CD8-positive, alpha-beta memory T cell (primary cell): ENCODE results near the gene PPP1R12B. TPM values are rescaled to one million over a fixed set of nuclear protein-coding genes. Genes with fewer than 3 reads are reported as not detected.
A peak's percentile ranks its signal among the peaks of the same experiment; 100 is the strongest.
"Not testable (repeated sequence)": the region's sequence is repeated elsewhere in the genome, so short reads cannot be mapped to it uniquely, and the experiment has no call there.

ENCODE experiments used
- CTCF ChIA-PET: fragments of 350-600 bp; sonication (Branson Sonifier 250); formaldehyde crosslinking; loops from one replicate; lab custom pipeline; 2021; ENCODE audit warnings: antibody characterized with exemption; lab: Charles Lee
- POLR2A ChIA-PET: fragments of 350-600 bp; sonication (Branson Sonifier 250); formaldehyde crosslinking; loops from one replicate; lab custom pipeline; 2021; ENCODE audit warnings: antibody characterized with exemption; lab: Charles Lee
- DNase-seq, 5 donors: peaks; one replicate each; pipeline versions ENCODE4 v3.0.0 to v3.0.0-alpha.2; 2020 to 2022; ENCODE audit warnings: mixed read lengths in 1 of 5
- H3K27ac ChIP-seq: one replicate; pipeline ENCODE4 v1.7.0; 2013; ENCODE audit warnings: low read depth, mild to moderate bottlenecking, low read length, moderate library complexity
- H3K27me3 ChIP-seq: 2 replicates; pipeline ENCODE4 v1.7.0; 2013; ENCODE audit warnings: low read length, mild to moderate bottlenecking; ENCODE audit not compliant: insufficient read depth, poor library complexity, severe bottlenecking
- H3K36me3 ChIP-seq: 2 replicates; pipeline ENCODE4 v1.7.0; 2013; ENCODE audit warnings: mild to moderate bottlenecking, low read length, moderate library complexity; ENCODE audit not compliant: insufficient read depth
- H3K4me1 ChIP-seq: 2 replicates; pipeline ENCODE4 v1.7.0; 2013; ENCODE audit warnings: mild to moderate bottlenecking, low read length, moderate library complexity; ENCODE audit not compliant: insufficient read depth
- H3K4me3 ChIP-seq: 2 replicates; pipeline ENCODE4 v1.7.0; 2013; ENCODE audit warnings: mild to moderate bottlenecking, low read length
- H3K9me3 ChIP-seq: 2 replicates; pipeline ENCODE4 v1.7.0; 2013; ENCODE audit warnings: mild to moderate bottlenecking, low read length
- H3K27ac Mint-ChIP-seq, 8 donors: one replicate each; pipeline ENCODE4 v1.8.0; 2020 to 2021; ENCODE audit warnings: mixed read lengths in 8 of 8, mild to moderate bottlenecking in 6 of 8, inconsistent platforms in 3 of 8, moderate library complexity in 3 of 8
- H3K27me3 Mint-ChIP-seq, 2 donors: one replicate each; pipeline ENCODE4 v1.8.0; 2020 to 2021; ENCODE audit warnings: mixed read lengths in 2 of 2, mild to moderate bottlenecking in 1 of 2, moderate library complexity in 1 of 2
- H3K36me3 Mint-ChIP-seq, 3 donors: one replicate each; pipeline ENCODE4 v1.8.0; 2020 to 2021; ENCODE audit warnings: mixed read lengths in 3 of 3, inconsistent platforms in 1 of 3, mild to moderate bottlenecking in 1 of 3
- H3K4me1 Mint-ChIP-seq, 3 donors: one replicate each; pipeline ENCODE4 v1.8.0; 2020 to 2021; ENCODE audit warnings: mixed read lengths in 3 of 3, inconsistent platforms in 1 of 3, mild to moderate bottlenecking in 1 of 3
- H3K4me3 Mint-ChIP-seq, 7 donors: one replicate each; pipeline ENCODE4 v1.8.0; 2020 to 2021; ENCODE audit warnings: mixed read lengths in 7 of 7, mild to moderate bottlenecking in 6 of 7, moderate library complexity in 4 of 7, inconsistent platforms in 2 of 7
- H3K9me3 Mint-ChIP-seq, 5 donors: one replicate each; pipeline ENCODE4 v1.8.0; 2020 to 2022; ENCODE audit warnings: mixed read lengths in 5 of 5, mild to moderate bottlenecking in 3 of 5, moderate library complexity in 2 of 5, inconsistent platforms in 1 of 5
- polyA plus RNA-seq: library from polyadenylated mRNA; unstranded; fragments of 300-500 nt; fragmentation: Illumina TruSeq; gene quantifications from one replicate; pipeline ENCODE4 v1.2.3, GENCODE V29; 2021
- total RNA-seq, 2 experiments: library from RNA; stranded (reverse); gene quantifications; one replicate each; pipeline ENCODE4 v1.2.3, GENCODE V29; 2021

Gene PPP1R12B
- total and polyA plus RNA-seq, 3 experiments from 2014 or later, result 11.7 to 13.1 (median 11.9) TPM

- H3K4me3 Mint-ChIP-seq, H3K36me3 Mint-ChIP-seq, H3K27me3 Mint-ChIP-seq, H3K36me3 ChIP-seq, H3K4me3 ChIP-seq, POLR2A ChIA-PET, H3K27ac ChIP-seq, H3K9me3 ChIP-seq, H3K9me3 Mint-ChIP-seq, H3K27me3 ChIP-seq, H3K4me1 Mint-ChIP-seq, H3K4me1 ChIP-seq: not testable (repeated sequence)
- CTCF ChIA-PET, result interaction anchor here (1.3 to 1.8 kb wide), 2 partner anchors 108 to 255 kb away, joined by 4 to 10 read pairs; no protein-coding TSS in a partner anchor
- H3K27ac Mint-ChIP-seq, result peak overlapping the region in 1 of 8 donors; percentile 32
- DNase-seq, result peak in 1 of 5 donors; percentile 3
Observed at GRCh38 chr1:202464153-202464742, 115.7 kb downstream of the PPP1R12B start.

GRCh38 chr1:202465644-202466270 is 117.3 kb downstream of the PPP1R12B start:
- not testable (repeated sequence) for H3K4me1 Mint-ChIP-seq

GRCh38 chr1:202466339-202466738 is 117.8 kb downstream of the PPP1R12B start:
- H3K9me3 ChIP-seq, H3K27ac ChIP-seq, POLR2A ChIA-PET, H3K4me1 ChIP-seq, H3K4me1 Mint-ChIP-seq, H3K4me3 ChIP-seq, H3K4me3 Mint-ChIP-seq, H3K36me3 ChIP-seq, H3K27me3 ChIP-seq, DNase-seq, H3K36me3 Mint-ChIP-seq, H3K27me3 Mint-ChIP-seq, H3K9me3 Mint-ChIP-seq: not testable (repeated sequence)
- CTCF ChIA-PET, result interaction anchor here (1.1 kb wide), 1 partner anchor 160 kb away, joined by 3 read pairs; no protein-coding TSS in a partner anchor
- peak overlapping the region in 2 of 8 donors; percentile 34 to 47 for H3K27ac Mint-ChIP-seq

More at GRCh38 chr1:202465644-202466270, 117.3 kb downstream of the PPP1R12B start:
- H3K4me1 ChIP-seq, POLR2A ChIA-PET, H3K27me3 Mint-ChIP-seq, H3K36me3 Mint-ChIP-seq, DNase-seq, H3K27ac Mint-ChIP-seq, H3K27me3 ChIP-seq, H3K4me3 ChIP-seq, H3K36me3 ChIP-seq, H3K27ac ChIP-seq, H3K9me3 ChIP-seq, H3K9me3 Mint-ChIP-seq, H3K4me3 Mint-ChIP-seq: not testable (repeated sequence)
- CTCF ChIA-PET, result interaction anchor here (1.1 kb wide), 1 partner anchor 161 kb away, joined by 3 read pairs; no protein-coding TSS in a partner anchor

GRCh38 chr1:202467381-202467780 is 118.9 kb downstream of the PPP1R12B start:
- H3K4me3 ChIP-seq, H3K27ac Mint-ChIP-seq, H3K27ac ChIP-seq, H3K4me1 Mint-ChIP-seq, H3K36me3 ChIP-seq, H3K4me1 ChIP-seq, H3K27me3 ChIP-seq, H3K4me3 Mint-ChIP-seq, CTCF ChIA-PET, H3K9me3 Mint-ChIP-seq, POLR2A ChIA-PET, H3K27me3 Mint-ChIP-seq, H3K9me3 ChIP-seq, DNase-seq: not testable (repeated sequence)
- peaks cover 0 to 13% (median 8%) of the 10 kb centered on the region in 3 donors for H3K36me3 Mint-ChIP-seq

- H3K36me3 Mint-ChIP-seq, result peaks cover 0 to 15% (median 12%) of the 10 kb centered on the region in 3 donors
- H3K4me1 ChIP-seq, H3K9me3 ChIP-seq, H3K27ac ChIP-seq, DNase-seq, H3K36me3 ChIP-seq, H3K27ac Mint-ChIP-seq, H3K4me3 Mint-ChIP-seq, H3K4me1 Mint-ChIP-seq, CTCF ChIA-PET, H3K27me3 Mint-ChIP-seq, H3K4me3 ChIP-seq, POLR2A ChIA-PET, H3K9me3 Mint-ChIP-seq, H3K27me3 ChIP-seq: not testable (repeated sequence)
Observed at GRCh38 chr1:202468695-202469094, 120.2 kb downstream of the PPP1R12B start.

GRCh38 chr1:202469123-202469522 is 120.6 kb downstream of the PPP1R12B start:
- H3K9me3 ChIP-seq, H3K27ac ChIP-seq, H3K9me3 Mint-ChIP-seq, H3K36me3 ChIP-seq, H3K27me3 ChIP-seq, DNase-seq, H3K4me3 Mint-ChIP-seq, H3K27ac Mint-ChIP-seq, H3K27me3 Mint-ChIP-seq, CTCF ChIA-PET, H3K4me3 ChIP-seq, POLR2A ChIA-PET, H3K4me1 ChIP-seq, H3K4me1 Mint-ChIP-seq: not testable (repeated sequence)
- H3K36me3 Mint-ChIP-seq, result peaks cover 0 to 15% (median 10%) of the 10 kb centered on the region in 3 donors

GRCh38 chr1:202471246-202471645 is 122.7 kb downstream of the PPP1R12B start:
- POLR2A ChIA-PET, result no interaction called here
- no peaks in the 10 kb centered on the region for H3K4me1 ChIP-seq
- no peaks in the 10 kb centered on the region for H3K9me3 Mint-ChIP-seq
- H3K36me3 ChIP-seq, result no peaks in the 10 kb centered on the region
- H3K4me1 Mint-ChIP-seq, result no peaks in the 10 kb centered on the region
- peaks cover 0 to 15% (median 15%) of the 10 kb centered on the region in 3 donors for H3K36me3 Mint-ChIP-seq
- H3K27ac Mint-ChIP-seq, result no peak overlapping the region
- no peaks in the 10 kb centered on the region for H3K27me3 ChIP-seq
- no peaks in the 10 kb centered on the region for H3K9me3 ChIP-seq
- CTCF ChIA-PET, result no interaction called here
- H3K27ac ChIP-seq, result no peak overlapping the region
- H3K4me3 ChIP-seq, result no peak overlapping the region
- no peak for DNase-seq
- H3K27me3 Mint-ChIP-seq, result no peaks in the 10 kb centered on the region
- no peak overlapping the region for H3K4me3 Mint-ChIP-seq

GRCh38 chr1:202472347-202473124 is 124.0 kb downstream of the PPP1R12B start:
- H3K27ac ChIP-seq, H3K4me3 Mint-ChIP-seq, H3K27me3 ChIP-seq, H3K4me3 ChIP-seq, H3K9me3 Mint-ChIP-seq, POLR2A ChIA-PET, H3K4me1 Mint-ChIP-seq, CTCF ChIA-PET, H3K9me3 ChIP-seq, DNase-seq, H3K27me3 Mint-ChIP-seq, H3K36me3 ChIP-seq, H3K4me1 ChIP-seq, H3K27ac Mint-ChIP-seq: not testable (repeated sequence)
- H3K36me3 Mint-ChIP-seq, result peaks cover 0 to 15% (median 15%) of the 10 kb centered on the region in 3 donors
